HUES48 (cell line): Measurements from ENCODE around the gene ASTN2.

Experiments
- H3K27ac ChIP-seq: one replicate; pipeline ENCODE4 v1.7.0; 2013; ENCODE audit warnings: low read depth, low read length, inconsistent platforms
- H3K27me3 ChIP-seq: 2 replicates; pipeline ENCODE4 v1.6.1; 2013; ENCODE audit warnings: mild to moderate bottlenecking, low read length; ENCODE audit not compliant: control insufficient read depth, insufficient read depth
- H3K36me3 ChIP-seq: 2 replicates; pipeline ENCODE4 v1.6.1; 2013; ENCODE audit warnings: low read length; ENCODE audit not compliant: control insufficient read depth, insufficient read depth
- H3K4me1 ChIP-seq: 2 replicates; pipeline ENCODE4 v1.6.1; 2013; ENCODE audit warnings: mild to moderate bottlenecking, low read length; ENCODE audit not compliant: control insufficient read depth, insufficient read depth
- H3K4me3 ChIP-seq: 2 replicates; pipeline ENCODE4 v1.5.1; 2013; ENCODE audit warnings: mild to moderate bottlenecking, low read depth, low read length
- H3K9ac ChIP-seq: 2 replicates; pipeline ENCODE4 v1.6.1; 2013; ENCODE audit warnings: mild to moderate bottlenecking, low read depth, low read length, moderate library complexity
- H3K9me3 ChIP-seq: 2 replicates; pipeline ENCODE4 v1.6.1; 2013; ENCODE audit warnings: low read length; ENCODE audit not compliant: control insufficient read depth, insufficient read depth

Gene ASTN2

GRCh38 chr9:117114768-117115167, 300.1 kb downstream of the ASTN2 start:
- Histone ChIP-seq H3K4me3 (no peak overlapping the region), H3K27ac (no peak overlapping the region), H3K36me3 (no peaks in the 10 kb centered on the region), H3K27me3 (no peaks in the 10 kb centered on the region), H3K9ac (no peak overlapping the region), H3K9me3 (no peaks in the 10 kb centered on the region), H3K4me1 (no peaks in the 10 kb centered on the region)

GRCh38 chr9:117104716-117105495, 310.0 kb downstream of the ASTN2 start:
- Histone ChIP-seq H3K4me3 (no peak overlapping the region), H3K4me1 (0 out of 2 replicates have a peak, but pooled peaks cover 8% of the 10 kb centered on the region), H3K36me3 (no peaks in the 10 kb centered on the region), H3K27ac (no peak overlapping the region), H3K9me3 (no peaks in the 10 kb centered on the region), H3K9ac (no peak overlapping the region), H3K27me3 (no peaks in the 10 kb centered on the region)

GRCh38 chr9:117104206-117104605, 310.7 kb downstream of the ASTN2 start:
- Histone ChIP-seq H3K27ac (no peak overlapping the region), H3K27me3 (no peaks in the 10 kb centered on the region), H3K36me3 (no peaks in the 10 kb centered on the region), H3K4me1 (0 out of 2 replicates have a peak, but pooled peaks cover 8% of the 10 kb centered on the region), H3K4me3 (no peak overlapping the region), H3K9me3 (no peaks in the 10 kb centered on the region), H3K9ac (no peak overlapping the region)

GRCh38 chr9:117103438-117104110, 311.3 kb downstream of the ASTN2 start:
- Histone ChIP-seq H3K4me1 (0 out of 2 replicates have a peak, but pooled peaks cover 8% of the 10 kb centered on the region), H3K27me3 (no peaks in the 10 kb centered on the region), H3K27ac (no peak overlapping the region), H3K36me3 (no peaks in the 10 kb centered on the region), H3K9ac (no peak overlapping the region), H3K9me3 (no peaks in the 10 kb centered on the region), H3K4me3 (no peak overlapping the region)

- Histone ChIP-seq H3K9me3 (no peaks in the 10 kb centered on the region), H3K4me3 (no peak overlapping the region), H3K4me1 (0 out of 2 replicates have a peak, but pooled peaks cover 8% of the 10 kb centered on the region), H3K27ac (no peak overlapping the region), H3K36me3 (no peaks in the 10 kb centered on the region), H3K9ac (no peak overlapping the region), H3K27me3 (no peaks in the 10 kb centered on the region)
Measured at GRCh38 chr9:117101008-117101407, 313.8 kb downstream of the ASTN2 start.

GRCh38 chr9:117098331-117098730, 316.5 kb downstream of the ASTN2 start:
- Histone ChIP-seq H3K9me3 (no peaks in the 10 kb centered on the region), H3K36me3 (no peaks in the 10 kb centered on the region), H3K27ac (no peak overlapping the region), H3K4me1 (peaks cover 5% of the 10 kb centered on the region; the same call in 1 of the 2 replicates), H3K9ac (no peak overlapping the region), H3K4me3 (no peak overlapping the region), H3K27me3 (no peaks in the 10 kb centered on the region)

- Histone ChIP-seq H3K27ac (no peak overlapping the region), H3K27me3 (no peaks in the 10 kb centered on the region), H3K4me3 (no peak overlapping the region), H3K9me3 (no peaks in the 10 kb centered on the region), H3K4me1 (peaks cover 11% of the 10 kb centered on the region; the same call in 1 of the 2 replicates), H3K9ac (no peak overlapping the region), H3K36me3 (no peaks in the 10 kb centered on the region)
Measured at GRCh38 chr9:117097761-117098160, 317.1 kb downstream of the ASTN2 start.

- Histone ChIP-seq H3K9me3 (no peaks in the 10 kb centered on the region), H3K27ac (no peak overlapping the region), H3K4me3 (no peak overlapping the region), H3K9ac (no peak overlapping the region), H3K36me3 (no peaks in the 10 kb centered on the region), H3K27me3 (no peaks in the 10 kb centered on the region), H3K4me1 (peaks cover 25% of the 10 kb centered on the region)
Measured at GRCh38 chr9:117096138-117096537, 318.7 kb downstream of the ASTN2 start.

GRCh38 chr9:117095081-117095480, 319.8 kb downstream of the ASTN2 start:
- H3K36me3 ChIP-seq: no peaks in the 10 kb centered on the region
- no peaks in the 10 kb centered on the region for H3K9me3 ChIP-seq
- no peak overlapping the region for H3K9ac ChIP-seq
- H3K27me3 ChIP-seq: no peaks in the 10 kb centered on the region
- H3K4me1 ChIP-seq: peaks cover 29% of the 10 kb centered on the region
- no peak overlapping the region for H3K4me3 ChIP-seq
- no peak overlapping the region for H3K27ac ChIP-seq

- Histone ChIP-seq H3K27ac (no peak overlapping the region), H3K9ac (no peak overlapping the region), H3K4me3 (no peak overlapping the region), H3K27me3 (no peaks in the 10 kb centered on the region), H3K4me1 (peaks cover 29% of the 10 kb centered on the region), H3K36me3 (no peaks in the 10 kb centered on the region), H3K9me3 (no peaks in the 10 kb centered on the region)
Measured at GRCh38 chr9:117093891-117094844, 320.7 kb downstream of the ASTN2 start.
